Esophagus muscularis mucosa (tissue), 4 donors: ENCODE data around the gene MTG2. TPM values are rescaled to one million over a fixed set of nuclear protein-coding genes. Genes with fewer than 3 reads are reported as not detected.

Experiments used
- DNase-seq: peaks from one replicate; pipeline ENCODE4 v3.0.0-alpha.2; 2017; ENCODE audit errors: extremely low spot score
- H3K27ac ChIP-seq, 4 donors: fragments of 200-600 bp; sonication (generic); replicated peaks in 1 of 4; 1 replicate in 3 of 4; 2 replicates in 1 of 4; pipeline ENCODE4 v1.5.1; 2016 to 2019; ENCODE audit warnings: mild to moderate bottlenecking in 1 of 4
- H3K27me3 ChIP-seq, 4 donors: fragments of 200-600 bp; sonication (generic); one replicate each; pipeline versions ENCODE4 v1.5.1 to v1.6.0; 2016 to 2019
- H3K36me3 ChIP-seq, 4 donors: fragments of 200-600 bp; sonication (generic); one replicate each; pipeline ENCODE4 v1.5.1; 2016 to 2019
- H3K4me1 ChIP-seq, 4 donors: fragments of 200-600 bp; sonication (generic); one replicate each; pipeline ENCODE4 v1.5.1; 2016 to 2019
- H3K4me3 ChIP-seq, 4 donors: fragments of 200-600 bp; sonication (generic); 1 replicate in 2 of 4; 2 replicates in 2 of 4; pipeline ENCODE4 v1.5.1; 2016 to 2019; ENCODE audit warnings: mild to moderate bottlenecking in 4 of 4, moderate library complexity in 1 of 4
- H3K9me3 ChIP-seq, 4 donors: fragments of 200-600 bp; sonication (generic); 1 replicate in 3 of 4; 2 replicates in 1 of 4; pipeline ENCODE4 v1.5.1; 2016 to 2019
- EP300 ChIP-seq: sonication (generic); formaldehyde crosslinking; IDR thresholded peaks from one replicate; pipeline ENCODE4 v1.6.1; 2017; ENCODE audit warnings: antibody characterized with exemption
- POLR2A ChIP-seq: fragments of 450-650 bp; IDR thresholded peaks from one replicate; pipeline ENCODE4 v1.6.1; 2017; ENCODE audit warnings: antibody characterized with exemption, moderate library complexity, mild to moderate bottlenecking, low read depth
- POLR2AphosphoS5 ChIP-seq, 2 donors: sonication (generic); formaldehyde crosslinking; IDR thresholded peaks; one replicate each; pipeline ENCODE4 v1.6.1; 2017; ENCODE audit warnings: antibody characterized with exemption in 2 of 2
- WGBS: methylation state at CpG from one replicate; pipeline ENCODE4 v1.1.5; 2018; 5-methylcytosine and 5-hydroxymethylcytosine counted together
- intact Hi-C: fragments of 100-400 bp; cut with DNase I; formaldehyde crosslinking; loops from one replicate; pipeline ENCODE4 v1.15.1; 2023
- total RNA-seq, 4 donors: library from RNA; depleted of rRNA; stranded (reverse); fragments of >200 nt; gene quantifications; one replicate each; pipeline versions ENCODE4 v1.1.0 to v1.2.1, GENCODE V29; 2016
- TF ChIP-seq, protein P1 (sequence below), 3 experiments: fragments of 200-600 bp in 2 of 3; fragments of 450-650 bp in 1 of 3; sonication (generic) in 2 of 3; IDR thresholded peaks; one replicate each; pipeline ENCODE4 v1.5.1; 2017 to 2019; ENCODE audit warnings: antibody characterized with exemption in 3 of 3, mild to moderate bottlenecking in 2 of 3, moderate library complexity in 1 of 3

The MTG2 gene
- total RNA-seq, 4 donors from 2014 or later = 21.6 to 26.5 (median 26.0) TPM

DNA sequence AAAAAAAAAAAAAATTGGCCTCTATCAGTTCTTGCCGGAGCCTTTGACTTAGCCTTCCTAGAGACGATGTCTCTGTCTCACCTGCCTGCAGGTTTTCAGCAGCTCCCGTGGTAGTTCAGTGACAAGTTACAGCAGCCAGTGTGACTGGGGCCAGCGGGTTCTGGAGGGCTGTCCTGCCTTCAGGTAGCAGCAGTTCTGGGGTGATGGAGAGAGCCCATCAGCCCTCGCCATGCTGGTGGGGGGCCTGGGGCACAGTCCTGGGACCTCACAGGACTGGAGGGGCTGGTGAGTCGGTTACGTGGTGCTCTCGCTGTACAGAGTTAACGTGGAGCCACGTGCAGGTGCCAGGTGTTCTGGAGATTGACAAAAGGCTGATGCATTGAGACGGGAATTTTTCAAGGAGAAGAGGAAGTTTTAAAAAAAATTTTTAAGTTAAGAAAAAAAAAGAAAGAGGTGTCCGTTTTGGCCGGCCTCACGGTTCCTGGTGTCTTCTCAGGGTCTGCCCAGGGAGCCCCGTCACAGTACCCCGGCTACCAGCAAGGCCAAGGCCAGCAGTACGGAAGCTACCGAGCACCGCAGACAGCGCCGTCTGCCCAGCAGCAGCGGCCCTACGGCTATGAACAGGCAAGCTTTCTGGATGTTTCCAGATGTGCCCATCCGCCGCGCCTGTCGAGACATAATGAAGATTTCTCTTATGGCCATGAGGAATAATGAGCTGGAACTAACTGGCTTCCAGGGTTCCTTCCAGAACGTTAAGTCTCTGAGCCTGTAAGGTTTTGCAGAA is 8.6 kb upstream of the MTG2 start:
- H3K36me3 ChIP-seq = peaks cover 3 to 79% (median 58%) of the 10 kb centered on the region in 4 donors
- intact Hi-C loops = no loop called here
- peaks cover 0 to 2% (median 0%) of the 10 kb centered on the region in 4 donors for H3K4me1 ChIP-seq
- TF ChIP-seq POLR2A = no peak
- TF ChIP-seq, protein P1, sequence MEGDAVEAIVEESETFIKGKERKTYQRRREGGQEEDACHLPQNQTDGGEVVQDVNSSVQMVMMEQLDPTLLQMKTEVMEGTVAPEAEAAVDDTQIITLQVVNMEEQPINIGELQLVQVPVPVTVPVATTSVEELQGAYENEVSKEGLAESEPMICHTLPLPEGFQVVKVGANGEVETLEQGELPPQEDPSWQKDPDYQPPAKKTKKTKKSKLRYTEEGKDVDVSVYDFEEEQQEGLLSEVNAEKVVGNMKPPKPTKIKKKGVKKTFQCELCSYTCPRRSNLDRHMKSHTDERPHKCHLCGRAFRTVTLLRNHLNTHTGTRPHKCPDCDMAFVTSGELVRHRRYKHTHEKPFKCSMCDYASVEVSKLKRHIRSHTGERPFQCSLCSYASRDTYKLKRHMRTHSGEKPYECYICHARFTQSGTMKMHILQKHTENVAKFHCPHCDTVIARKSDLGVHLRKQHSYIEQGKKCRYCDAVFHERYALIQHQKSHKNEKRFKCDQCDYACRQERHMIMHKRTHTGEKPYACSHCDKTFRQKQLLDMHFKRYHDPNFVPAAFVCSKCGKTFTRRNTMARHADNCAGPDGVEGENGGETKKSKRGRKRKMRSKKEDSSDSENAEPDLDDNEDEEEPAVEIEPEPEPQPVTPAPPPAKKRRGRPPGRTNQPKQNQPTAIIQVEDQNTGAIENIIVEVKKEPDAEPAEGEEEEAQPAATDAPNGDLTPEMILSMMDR (IDR thresholded peaks at IDR 0.05) = no peak
- no peak for TF ChIP-seq POLR2AphosphoS5 (IDR thresholded peaks at IDR 0.05)
- TF ChIP-seq EP300 = no peak
- no peak overlapping the region for H3K27ac ChIP-seq
- no peak for DNase-seq
- 92% methylated on average over 16 of the region's 28 CpGs for WGBS
- no peak overlapping the region for H3K4me3 ChIP-seq
- no peaks in the 10 kb centered on the region for H3K27me3 ChIP-seq
- H3K9me3 ChIP-seq = no peaks in the 10 kb centered on the region

DNA sequence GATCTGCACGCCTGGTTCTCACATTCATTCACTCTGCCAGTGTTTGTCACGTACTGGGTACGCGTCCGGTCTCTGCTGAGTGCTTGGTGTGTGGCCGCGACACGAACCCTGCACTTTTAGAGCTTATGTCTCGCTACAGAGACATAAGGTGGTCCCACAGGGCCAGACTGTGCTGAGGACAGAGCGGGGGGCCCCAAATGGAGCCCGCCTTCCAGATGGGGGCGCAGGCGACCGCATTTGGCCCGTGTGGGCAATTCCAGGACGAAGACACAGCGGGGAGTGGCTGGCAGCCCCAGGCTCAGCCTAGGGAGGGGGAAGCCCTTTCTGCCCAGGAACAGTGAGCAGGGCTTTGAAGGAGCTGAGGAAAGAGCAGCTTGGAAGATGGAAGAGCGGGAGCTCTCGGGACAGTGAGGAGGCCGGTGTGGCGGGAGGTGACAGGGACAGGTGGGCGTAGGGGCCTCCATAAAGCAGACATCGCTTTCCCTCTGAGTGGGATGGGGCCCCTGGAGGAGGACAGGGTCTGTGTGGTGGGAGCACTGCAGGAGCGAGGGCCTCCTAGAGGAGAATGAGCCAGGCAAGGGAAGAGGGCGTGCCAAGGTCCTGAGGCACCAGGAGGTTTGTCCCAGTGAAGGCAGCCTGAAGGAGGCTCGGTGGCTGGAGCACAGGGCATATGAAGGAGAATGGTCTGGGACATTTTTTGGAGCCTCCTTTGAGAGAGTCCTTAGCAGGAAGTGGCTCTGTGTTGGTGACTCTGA is 7.8 kb upstream of the MTG2 start:
- WGBS = 94% methylated on average over 26 of the region's 26 CpGs
- peaks cover 3 to 78% (median 59%) of the 10 kb centered on the region in 4 donors for H3K36me3 ChIP-seq
- no peak for DNase-seq
- intact Hi-C loops = no loop called here
- H3K4me1 ChIP-seq = peaks cover 0 to 2% (median 0%) of the 10 kb centered on the region in 4 donors
- no peaks in the 10 kb centered on the region for H3K9me3 ChIP-seq
- H3K27ac ChIP-seq = no peak overlapping the region
- TF ChIP-seq, protein P1 (IDR thresholded peaks at IDR 0.05) = no peak
- TF ChIP-seq POLR2A (no peak), EP300 (no peak), POLR2AphosphoS5 (IDR thresholded peaks at IDR 0.05) (no peak)
- no peaks in the 10 kb centered on the region for H3K27me3 ChIP-seq
- no peak overlapping the region for H3K4me3 ChIP-seq

DNA sequence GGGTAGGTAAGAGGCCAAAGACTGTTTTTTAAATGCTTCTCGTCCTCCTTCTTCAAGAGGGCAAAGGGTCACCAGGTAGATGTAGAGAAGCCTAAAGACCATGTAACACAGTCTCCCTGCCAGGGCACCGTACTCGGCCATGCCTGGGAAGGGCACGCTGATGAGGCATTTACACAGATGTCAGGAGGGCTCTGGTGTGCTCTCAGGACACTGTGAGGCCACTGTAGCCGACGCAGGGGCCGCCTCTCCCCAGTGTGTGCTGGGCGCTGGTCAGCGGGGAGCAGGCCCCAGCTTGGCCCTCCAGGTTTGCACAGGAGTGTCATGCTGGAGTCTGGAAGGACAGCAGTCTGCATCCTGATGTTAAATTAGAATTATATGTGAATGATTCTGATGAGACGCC is 7.1 kb upstream of the MTG2 start:
- 94% methylated on average over 10 of the region's 10 CpGs for WGBS
- intact Hi-C loops = no loop called here
- peaks cover 0 to 2% (median 0%) of the 10 kb centered on the region in 4 donors for H3K4me1 ChIP-seq
- no peaks in the 10 kb centered on the region for H3K27me3 ChIP-seq
- H3K27ac ChIP-seq = no peak overlapping the region
- no peak overlapping the region for H3K4me3 ChIP-seq
- H3K9me3 ChIP-seq = no peaks in the 10 kb centered on the region
- DNase-seq = no peak
- peaks cover 3 to 72% (median 57%) of the 10 kb centered on the region in 4 donors for H3K36me3 ChIP-seq
- TF ChIP-seq EP300 (no peak), POLR2A (no peak), POLR2AphosphoS5 (IDR thresholded peaks at IDR 0.05) (no peak)
- TF ChIP-seq, protein P1 (IDR thresholded peaks at IDR 0.05) = no peak

DNA sequence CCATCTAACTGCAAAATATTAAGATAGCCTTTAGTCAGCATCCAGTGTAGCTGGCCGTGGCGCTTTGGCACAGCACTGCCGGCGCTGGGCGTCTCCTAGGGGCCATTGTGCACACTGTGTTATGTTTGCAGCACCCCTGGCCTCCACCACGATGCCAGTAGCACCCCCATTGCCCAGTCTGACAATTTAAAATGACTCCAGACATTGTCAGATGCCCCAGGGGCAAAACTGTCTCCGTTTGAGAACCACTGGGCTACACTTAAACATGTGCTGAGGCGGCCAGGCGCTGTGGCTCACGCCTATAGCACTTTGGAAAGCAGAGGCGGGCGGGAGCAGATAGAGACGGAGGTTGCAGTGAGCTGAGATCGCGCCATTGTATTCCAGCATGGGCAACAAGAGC is 6.0 kb upstream of the MTG2 start:
- intact Hi-C loops = no loop called here
- Histone ChIP-seq H3K27ac (no peak overlapping the region), H3K4me1 (peaks cover 1 to 3% (median 2%) of the 10 kb centered on the region in 4 donors), H3K27me3 (no peaks in the 10 kb centered on the region), H3K36me3 (peaks cover 3 to 72% (median 57%) of the 10 kb centered on the region in 4 donors), H3K4me3 (no peak overlapping the region), H3K9me3 (no peaks in the 10 kb centered on the region)
- 89% methylated on average over 15 of the region's 15 CpGs for WGBS
- TF ChIP-seq, protein P1 (IDR thresholded peaks at IDR 0.05) = no peak
- TF ChIP-seq POLR2A = no peak
- no peak for TF ChIP-seq EP300
- TF ChIP-seq POLR2AphosphoS5 (IDR thresholded peaks at IDR 0.05) = no peak
- no peak for DNase-seq
